Stimulated activated CD4-positive, alpha-beta T cell treated with anti-CD3 and anti-CD28 coated beads, Interleukin-12 subunit alpha, Interleukin-12 subunit beta, amount 100 ng/mL, for 48 hours (primary cell): Measurements from ENCODE around the gene OR11A1.

Experiments
- DNase-seq, 3 donors: peaks; one replicate each; pipeline ENCODE4 v3.0.0-alpha.2; 2020; ENCODE audit warnings: low read depth in 2 of 3, low spot score in 1 of 3

The OR11A1 gene

GRCh38 chr6:29456971-29457370 is at the start of gene OR11A1, which contains the start of gene OR2H1:
Gene OR11A1 (minus strand): TSS chr6:29457071. CDS start chr6:29427641, 29,430 bp downstream.
Gene OR2H1 (plus strand): TSS chr6:29457155. CDS start chr6:29461770, 4,615 bp downstream.
- no peak for DNase-seq

- no peak for DNase-seq
These were observed 49.7 kb upstream of the OR11A1 start for GRCh38 chr6:29506446-29507067.

- DNase-seq = no peak
These were observed 48.9 kb upstream of the OR11A1 start for GRCh38 chr6:29505808-29506207.

DNA sequence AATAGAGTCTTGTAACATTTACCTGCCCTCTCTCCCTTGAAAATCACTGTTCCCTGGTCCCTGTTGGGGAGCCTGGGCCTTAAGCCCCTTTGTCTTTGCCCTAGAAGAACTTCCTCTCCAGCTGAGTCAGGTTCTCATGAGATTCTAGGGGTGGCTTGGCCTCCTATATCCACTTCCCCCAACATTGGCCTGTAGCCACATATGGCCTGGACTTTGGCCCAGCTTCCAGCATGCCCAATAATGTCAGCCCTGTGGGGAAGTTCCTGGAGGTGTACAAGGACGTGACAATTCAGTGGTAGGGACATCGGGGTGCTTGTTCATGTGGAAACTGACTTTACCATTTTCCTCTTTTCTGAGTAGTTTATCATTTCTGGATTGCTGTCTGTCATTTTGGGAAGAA is 48.1 kb upstream of the OR11A1 start:
- no peak for DNase-seq

- no peak for DNase-seq
These were observed 45.7 kb upstream of the OR11A1 start for GRCh38 chr6:29502597-29502996.

- no peak for DNase-seq
These were observed 45.3 kb upstream of the OR11A1 start for GRCh38 chr6:29502181-29502580.

- DNase-seq = no peak
These were observed 44.2 kb upstream of the OR11A1 start for GRCh38 chr6:29501106-29501505.

DNA sequence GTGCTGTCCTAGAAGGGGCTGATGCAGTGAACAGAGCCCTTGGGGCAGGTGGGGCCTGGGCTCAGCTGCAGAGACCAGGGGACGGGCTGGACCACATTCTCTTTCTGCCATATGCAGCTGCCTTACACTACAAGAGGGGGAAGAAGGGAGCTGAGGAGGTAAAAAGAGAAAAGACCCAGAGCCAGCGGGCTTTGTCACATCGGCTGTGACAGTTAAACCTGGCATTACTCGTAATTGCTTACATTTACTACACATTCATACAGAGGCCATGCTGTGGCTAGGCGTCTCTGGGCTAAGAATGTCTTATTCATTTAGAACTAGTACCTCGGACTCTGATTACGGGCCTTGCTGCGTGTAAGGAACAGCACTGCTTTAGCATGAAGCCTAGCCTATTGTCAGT is 43.7 kb upstream of the OR11A1 start:
- DNase-seq = no peak

GRCh38 chr6:29499704-29500103 is 42.8 kb upstream of the OR11A1 start:
- DNase-seq = no peak

GRCh38 chr6:29496961-29497360 is 40.1 kb upstream of the OR11A1 start:
- DNase-seq = no peak

- no peak for DNase-seq
These were observed 38.7 kb upstream of the OR11A1 start for GRCh38 chr6:29495571-29495970.

DNA sequence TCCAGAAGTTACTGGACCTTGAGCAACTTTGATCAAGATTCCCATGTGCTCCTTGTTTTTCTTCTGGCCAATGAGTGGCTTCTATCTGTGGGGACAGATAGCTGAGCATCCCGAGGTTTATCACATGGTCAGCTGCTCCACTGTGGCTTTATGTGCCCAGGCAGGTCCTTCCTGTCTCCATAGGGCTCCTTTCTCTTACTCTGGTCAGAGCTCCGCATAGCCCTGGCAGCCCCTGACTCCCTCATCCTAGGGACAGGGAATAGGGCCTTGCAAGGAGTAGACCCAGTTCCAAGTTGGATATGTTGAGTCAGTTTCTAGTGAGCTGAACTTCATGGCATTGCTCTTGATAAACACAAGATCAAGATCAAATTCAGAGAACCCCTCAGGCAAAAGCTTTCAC is 37.3 kb upstream of the OR11A1 start:
- no peak for DNase-seq

DNA sequence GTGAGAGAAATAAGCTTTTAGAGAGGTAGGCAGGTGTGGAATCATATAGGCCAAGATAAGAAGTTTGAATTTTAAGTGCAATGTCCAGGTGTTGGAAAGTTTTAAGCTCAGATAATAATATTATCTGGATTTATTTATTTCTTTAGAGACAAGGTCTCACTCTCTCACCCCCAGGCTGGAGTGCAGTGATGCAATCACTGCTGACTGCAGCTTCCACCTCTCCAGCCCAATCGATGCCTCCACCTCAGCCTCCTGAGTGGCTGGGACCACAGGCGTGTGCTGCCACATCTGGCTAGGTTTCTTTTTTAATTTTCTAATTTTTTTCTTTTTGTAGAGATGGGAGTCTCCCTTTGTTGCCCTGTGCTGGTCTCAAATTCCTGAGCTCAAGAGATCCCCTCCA is 36.4 kb upstream of the OR11A1 start:
- DNase-seq = no peak

DNA sequence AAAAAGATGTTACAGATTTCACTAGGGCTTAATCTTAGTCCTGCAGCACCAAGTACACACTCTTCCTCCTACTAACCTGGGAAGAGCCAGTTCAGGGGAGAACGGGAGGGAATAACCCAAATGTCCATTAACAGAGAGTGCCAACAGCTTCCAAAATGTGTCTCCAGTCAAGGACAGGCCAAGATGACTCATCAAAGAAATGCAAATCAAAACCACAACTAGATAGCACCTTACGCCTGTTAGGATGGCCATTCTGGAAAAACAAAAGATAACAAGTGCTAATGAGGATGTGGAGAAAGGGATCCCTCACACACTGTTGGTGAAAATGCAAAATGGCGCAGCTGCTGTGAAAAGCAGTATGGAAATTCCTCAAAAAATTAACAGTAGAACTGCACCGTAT is 34.7 kb upstream of the OR11A1 start:
- DNase-seq = no peak

GRCh38 chr6:29490552-29490951 is 33.7 kb upstream of the OR11A1 start:
- DNase-seq = no peak

DNA sequence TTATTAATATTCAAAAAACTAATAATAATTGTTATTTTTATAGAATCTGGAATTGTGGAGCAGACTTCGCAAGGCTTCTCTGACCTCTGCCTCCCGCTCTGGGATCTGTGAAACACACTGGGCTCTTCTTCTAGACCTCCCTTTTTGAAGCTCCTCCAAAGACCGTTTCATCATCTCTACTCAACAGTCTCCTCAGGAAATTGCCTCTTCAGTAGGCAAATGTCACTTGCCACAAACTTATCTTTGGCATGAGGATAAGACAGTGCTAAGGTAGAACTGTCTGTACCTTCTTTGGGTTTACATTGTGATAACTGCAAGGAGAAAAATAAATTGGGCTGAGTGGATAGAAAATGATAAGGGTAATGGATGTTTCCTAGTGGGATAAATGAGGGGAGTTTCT is 33.2 kb upstream of the OR11A1 start:
- no peak for DNase-seq

GRCh38 chr6:29489286-29489685 is 32.4 kb upstream of the OR11A1 start:
- no peak for DNase-seq

DNA sequence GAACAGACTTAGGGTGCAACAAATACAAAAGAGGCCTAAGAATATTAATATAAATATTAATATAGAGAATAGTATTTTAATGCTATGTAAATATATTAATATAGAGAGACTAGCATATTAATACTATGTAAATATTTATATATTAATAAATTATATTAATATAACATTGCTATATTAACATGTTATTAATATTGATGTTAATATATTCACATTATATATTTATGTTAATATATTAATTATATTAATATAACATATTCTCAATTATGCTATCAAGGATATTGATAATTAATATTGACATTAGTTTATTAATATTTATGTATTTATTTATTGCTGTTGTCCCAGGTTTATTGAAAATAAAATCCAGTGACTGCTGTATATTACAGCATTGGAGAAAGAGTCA is 32.0 kb upstream of the OR11A1 start:
- DNase-seq = no peak

DNA sequence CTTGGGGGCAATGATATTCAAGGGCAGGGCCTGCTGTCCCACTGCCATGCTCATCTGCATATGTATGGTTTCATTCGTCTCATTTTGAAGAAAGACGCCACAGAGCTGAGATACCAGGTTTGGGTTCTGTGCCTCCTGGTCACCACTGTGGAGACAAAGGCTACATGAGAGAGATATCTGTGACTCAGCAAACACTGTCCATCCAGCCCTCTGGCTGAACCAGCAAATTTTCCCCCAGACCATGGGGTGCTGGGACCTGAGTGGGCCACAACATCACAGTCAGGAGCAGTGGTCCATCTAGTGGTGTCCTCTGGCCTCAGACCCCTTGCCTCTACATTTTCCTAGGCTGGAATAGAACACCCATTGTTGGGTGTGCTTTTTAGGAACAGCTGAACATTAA is 30.8 kb upstream of the OR11A1 start, which contains the start of gene MAS1L:
TSS of gene MAS1L (minus strand) at position 297 of the 400 bp plus-strand sequence. CDS start at position 243, 54 bp downstream.
- no peak for DNase-seq

GRCh38 chr6:29487131-29487530 is 30.3 kb upstream of the OR11A1 start:
- no peak for DNase-seq

DNA sequence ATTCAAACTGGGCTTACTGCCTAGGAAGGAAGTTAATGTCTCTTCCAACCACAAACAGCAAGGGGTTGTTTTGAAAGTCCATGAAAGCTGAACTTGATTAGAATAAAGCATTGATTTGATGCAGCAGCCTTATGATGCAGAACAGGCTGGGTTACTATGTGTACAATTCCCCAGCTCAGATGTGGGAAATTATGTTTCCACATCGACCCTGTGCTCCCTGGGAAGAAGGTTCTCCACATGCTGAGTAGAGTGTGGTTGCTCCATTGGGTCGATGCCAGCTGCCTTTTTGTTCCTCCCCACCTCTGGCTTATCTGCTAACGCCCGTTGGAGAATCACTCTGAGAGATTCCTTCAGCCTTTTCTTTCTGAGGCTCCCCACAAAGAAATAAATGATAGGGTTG is 29.7 kb upstream of the OR11A1 start:
- no peak for DNase-seq

DNA sequence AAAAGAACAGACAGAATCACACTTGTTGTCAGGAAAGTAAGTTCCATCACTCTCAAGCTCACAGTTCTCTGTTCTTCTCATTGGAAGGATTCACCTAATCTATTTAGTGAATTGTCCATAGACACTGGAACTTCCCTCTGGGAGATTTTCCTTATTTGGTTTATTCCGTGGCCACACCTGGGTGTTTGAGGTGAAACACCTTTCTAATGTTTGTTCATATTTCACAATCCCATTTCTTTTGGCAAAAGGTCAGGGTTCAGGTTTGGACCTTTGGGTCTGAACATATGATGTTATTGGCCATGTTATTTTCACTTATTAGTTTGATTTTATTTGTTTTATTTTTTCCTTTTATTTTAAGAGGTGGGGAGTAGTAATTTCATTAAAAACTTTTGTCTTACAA is 26.9 kb upstream of the OR11A1 start:
- no peak for DNase-seq

- no peak for DNase-seq
These were observed 26.3 kb upstream of the OR11A1 start for GRCh38 chr6:29483186-29483585.
